ENCODE data around the gene ALDH8A1.
"Not testable (repeated sequence)": the region's sequence is repeated elsewhere in the genome, so short reads cannot be mapped to it uniquely, and the experiment has no call there.

GRCh38 chr6:134898166-134898565 is 51.7 kb downstream of the ALDH8A1 start:
- TF ChIP-seq CTCF (IDR thresholded peaks at IDR 0.05; ENCODE audit: control extremely low read depth in 1 of 3, insufficient read depth in 1 of 3, low read depth in 1 of 3, low read length in 3 of 3); POLR2A (IDR thresholded peaks at IDR 0.05; ENCODE audit: control extremely low read depth in 1 of 2, low read depth in 2 of 2, low read length in 2 of 2); EGR1 (IDR thresholded peaks at IDR 0.05; ENCODE audit: borderline replicate concordance, low read depth, low read length): not testable (repeated sequence)
